Erythroblast (primary cell): ENCODE results near the gene TMEM271.

Experiments used
- DNase-seq, 2 experiments: peaks; one replicate each; lab custom pipeline; 2025; lab: John Stamatoyannopoulos, UW
- GATA1 ChIP-seq: IDR thresholded peaks from 2 replicates; pipeline ENCODE4 v1.6.1; 2011; ENCODE audit warnings: low read depth, mild to moderate bottlenecking, control low read depth, low read length, moderate library complexity
- POLR2A ChIP-seq: IDR thresholded peaks from 2 replicates; pipeline ENCODE4 v1.6.1; 2011; ENCODE audit warnings: mild to moderate bottlenecking, low read length

TMEM271 gene

DNA sequence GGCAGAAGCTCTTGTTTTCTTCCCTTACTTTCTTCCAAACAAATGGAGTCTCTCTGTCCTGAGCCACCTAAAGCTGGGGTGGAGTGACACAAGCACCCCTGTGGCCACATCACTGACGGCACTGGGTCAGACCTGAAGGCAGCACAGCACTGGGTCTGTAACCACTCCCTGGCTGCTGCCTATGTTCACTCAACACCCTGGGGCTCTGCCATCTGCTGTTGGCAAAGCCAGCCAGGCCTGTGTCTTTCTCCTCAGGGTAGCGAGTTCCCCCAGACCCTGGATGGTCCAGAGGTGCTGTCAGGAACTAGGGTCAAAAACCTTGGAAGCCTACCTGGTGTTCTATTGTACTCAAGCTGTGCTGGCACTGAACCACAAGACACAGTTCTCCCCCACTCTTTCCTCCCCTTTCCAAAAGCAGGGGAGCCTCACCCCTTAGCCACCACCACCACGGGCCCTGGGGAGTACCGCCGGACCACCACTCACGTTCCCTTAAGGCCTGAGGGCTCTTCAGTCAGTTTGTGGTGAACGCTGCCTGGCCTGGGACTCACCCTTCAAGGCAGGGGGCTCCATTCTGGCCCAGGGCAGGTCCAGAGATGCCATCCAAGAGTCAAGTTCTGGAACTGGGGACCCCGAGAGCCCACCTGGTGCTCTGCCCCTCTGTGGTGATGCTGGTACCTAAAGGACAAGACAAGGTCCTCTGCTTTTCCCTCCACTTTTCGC lies 31.5 kb downstream of the TMEM271 start:
- no peak for DNase-seq
- TF ChIP-seq POLR2A (no peak), GATA1 (no peak)

DNA sequence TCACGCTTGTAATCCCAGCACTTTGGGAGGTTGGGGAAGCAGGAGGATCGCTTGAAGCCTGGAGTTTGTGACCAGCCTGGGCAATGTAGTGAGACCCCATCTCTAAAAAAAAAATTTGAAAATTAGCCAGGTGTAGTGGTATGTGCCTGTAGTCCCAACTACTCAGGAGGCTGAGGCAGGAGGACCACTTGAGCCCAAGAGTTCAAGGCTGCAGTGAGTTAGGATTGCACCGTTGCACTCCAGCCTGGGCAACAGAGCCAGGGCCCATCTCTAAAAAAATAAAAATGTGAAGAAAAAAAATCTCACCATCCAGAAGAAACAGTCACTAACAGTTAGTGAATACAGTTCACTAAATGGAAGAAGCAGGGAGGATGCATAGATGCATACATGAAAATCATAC lies 34.8 kb downstream of the TMEM271 start:
- no peak for DNase-seq
- TF ChIP-seq GATA1 (no peak), POLR2A (no peak)

DNA sequence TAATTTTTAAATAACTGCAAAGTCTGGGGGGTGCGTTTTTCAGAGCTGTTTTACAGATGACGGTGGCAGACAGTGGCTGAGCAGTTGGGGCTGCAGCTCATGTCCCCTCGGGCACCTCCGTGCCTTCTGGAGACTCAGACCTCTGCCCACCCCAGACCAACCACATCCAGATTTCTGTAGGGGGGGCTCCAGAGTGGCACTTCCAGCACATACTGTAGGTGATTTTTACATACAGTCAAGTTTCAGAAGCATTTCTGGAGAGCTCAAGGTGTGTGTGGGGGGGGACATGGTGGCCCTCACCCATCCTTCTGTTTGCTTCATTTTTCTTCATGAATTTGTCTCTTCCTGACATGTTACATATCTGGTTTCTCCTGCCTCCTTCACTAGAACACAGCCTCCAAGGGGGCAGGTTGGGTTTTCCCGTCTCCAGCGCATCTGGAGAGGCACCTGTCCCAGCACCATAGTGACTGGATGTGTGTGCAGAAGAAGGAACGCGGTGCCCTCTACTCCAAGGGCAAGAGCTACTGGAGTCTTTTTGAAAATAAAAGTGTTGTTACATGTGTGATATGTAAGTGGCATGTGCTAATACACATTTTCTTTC lies 37.5 kb downstream of the TMEM271 start:
- no peak for DNase-seq
- TF ChIP-seq POLR2A (no peak), GATA1 (no peak)

DNA sequence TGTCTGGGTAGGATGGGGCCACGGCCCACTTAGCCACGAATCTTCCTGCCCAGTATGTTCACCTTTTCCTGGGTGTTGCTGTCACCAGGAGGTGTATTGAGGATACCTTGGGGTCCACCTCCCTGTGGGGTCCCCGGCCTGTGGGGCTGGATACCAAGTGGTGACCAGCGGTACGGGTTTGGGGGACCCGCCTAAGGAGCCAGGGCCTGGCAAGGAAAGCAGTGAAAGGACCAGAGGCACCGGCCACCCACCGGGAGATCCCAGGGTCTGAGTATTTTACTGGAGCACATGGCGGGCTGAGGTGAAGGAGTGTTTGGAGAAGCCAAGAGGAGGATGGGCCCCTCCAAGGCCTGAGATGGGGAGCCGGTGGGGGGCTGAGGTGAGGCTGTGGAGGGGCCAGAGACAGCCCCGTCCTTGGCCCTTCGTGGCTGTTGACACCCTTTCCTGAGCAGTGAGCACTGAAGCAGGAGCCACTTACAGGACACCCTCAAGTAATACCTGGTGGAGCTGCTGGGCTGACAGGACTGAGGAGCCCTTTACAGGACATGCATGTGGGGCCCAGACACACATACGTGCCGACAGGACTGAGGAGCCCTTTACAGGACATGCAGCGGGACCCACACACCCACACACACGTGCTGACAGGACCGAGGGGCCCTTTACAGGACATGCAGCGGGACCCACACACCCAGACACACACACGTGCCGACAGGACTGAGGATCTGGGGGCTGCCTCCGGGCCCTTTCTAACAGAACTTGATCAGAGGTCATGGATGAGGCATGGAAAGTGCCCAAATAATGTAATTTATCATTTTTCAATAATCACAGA lies 38.4 kb downstream of the TMEM271 start:
- no peak for DNase-seq
- TF ChIP-seq GATA1, result no peak
- no peak for TF ChIP-seq POLR2A

DNA sequence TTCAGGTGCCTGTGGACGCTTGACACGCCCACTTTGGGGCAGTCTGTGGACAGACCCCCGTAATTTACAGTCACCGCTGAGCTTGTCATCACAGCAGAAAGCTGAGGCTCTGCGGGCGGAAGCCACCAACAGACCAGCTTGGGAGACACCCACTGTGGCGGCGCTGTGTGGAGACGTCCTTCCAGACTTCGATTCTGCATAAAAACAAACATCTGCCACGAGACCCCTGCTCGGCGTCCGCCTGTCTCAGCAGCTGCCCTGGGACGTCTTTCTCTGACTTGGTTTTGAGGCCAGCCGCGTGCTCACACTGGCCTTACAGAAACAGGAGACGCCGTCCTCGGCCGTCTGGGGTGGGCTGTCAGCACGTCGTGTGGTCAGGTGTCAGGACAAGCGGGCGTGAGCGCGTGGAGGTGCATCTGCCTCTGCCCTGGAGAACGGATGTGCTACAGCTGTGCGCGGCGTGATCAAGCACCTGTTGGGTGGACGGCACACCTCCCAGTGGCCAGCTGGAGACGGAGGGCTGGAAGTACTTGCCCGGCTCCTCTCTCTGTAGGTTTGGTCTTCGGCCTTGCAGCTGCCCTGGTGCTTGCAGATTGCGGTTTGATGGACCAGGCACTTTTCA lies 39.6 kb downstream of the TMEM271 start:
- DNase-seq, result no peak

DNA sequence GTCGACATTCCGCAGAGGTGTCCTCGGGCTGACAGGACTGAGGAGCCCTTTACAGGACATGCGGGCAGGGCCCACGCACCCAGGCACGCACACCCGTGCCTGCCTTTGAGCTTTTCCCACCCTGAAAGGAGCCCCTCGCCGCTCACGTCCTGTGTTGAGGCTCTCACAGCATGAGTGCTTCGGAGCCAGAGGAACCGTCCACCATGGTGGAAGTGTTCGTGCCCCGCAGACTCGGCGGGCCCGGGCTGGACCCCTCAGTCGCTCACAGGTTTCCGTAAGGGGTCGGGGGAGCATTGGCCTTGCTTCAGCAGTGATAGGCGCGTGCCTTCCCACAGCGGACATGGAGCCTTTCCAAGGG lies 40.2 kb downstream of the TMEM271 start:
- TF ChIP-seq POLR2A (no peak), GATA1 (no peak)
- no peak for DNase-seq

More for the DNA sequence above, 39.6 kb downstream of the TMEM271 start:
- no peak for TF ChIP-seq GATA1
- TF ChIP-seq POLR2A, result no peak

DNA sequence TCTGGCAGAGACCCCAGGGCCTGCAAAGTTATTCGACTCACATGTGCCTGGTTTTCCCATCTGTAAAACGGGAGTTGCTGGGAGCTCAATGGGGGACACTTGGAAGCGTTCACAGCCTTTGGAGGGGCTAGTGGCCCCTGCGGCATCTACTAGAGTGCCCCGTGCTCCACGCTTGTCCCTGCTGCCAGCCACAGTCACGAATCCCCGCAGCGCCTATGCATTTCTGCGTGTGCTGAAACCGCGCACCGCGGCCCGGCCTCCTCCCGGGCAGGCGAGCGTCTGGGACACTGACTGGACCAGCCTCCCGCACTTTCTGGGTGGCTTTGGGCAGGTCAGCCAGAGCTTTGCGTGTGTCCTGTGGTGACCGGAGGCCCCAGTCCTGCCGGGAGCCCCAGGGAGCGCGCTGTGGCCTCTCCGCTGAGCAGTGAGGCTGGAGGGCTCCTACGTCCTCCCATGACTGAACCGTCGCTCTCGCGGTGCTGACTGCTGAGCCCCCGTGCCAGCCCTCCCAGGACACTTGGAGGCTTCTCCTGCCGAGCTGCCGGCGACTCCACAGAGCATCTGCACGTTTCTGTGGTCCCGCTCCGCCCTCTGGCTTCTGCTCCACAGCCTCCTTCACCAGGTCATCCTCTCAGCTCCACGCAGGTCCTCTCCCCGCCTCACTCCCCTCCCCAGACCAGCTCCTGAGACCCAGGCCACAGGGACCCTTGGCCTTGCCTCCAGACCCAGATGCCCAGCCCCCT lies 40.7 kb downstream of the TMEM271 start:
- TF ChIP-seq POLR2A (no peak), GATA1 (no peak)
- no peak for DNase-seq

DNA sequence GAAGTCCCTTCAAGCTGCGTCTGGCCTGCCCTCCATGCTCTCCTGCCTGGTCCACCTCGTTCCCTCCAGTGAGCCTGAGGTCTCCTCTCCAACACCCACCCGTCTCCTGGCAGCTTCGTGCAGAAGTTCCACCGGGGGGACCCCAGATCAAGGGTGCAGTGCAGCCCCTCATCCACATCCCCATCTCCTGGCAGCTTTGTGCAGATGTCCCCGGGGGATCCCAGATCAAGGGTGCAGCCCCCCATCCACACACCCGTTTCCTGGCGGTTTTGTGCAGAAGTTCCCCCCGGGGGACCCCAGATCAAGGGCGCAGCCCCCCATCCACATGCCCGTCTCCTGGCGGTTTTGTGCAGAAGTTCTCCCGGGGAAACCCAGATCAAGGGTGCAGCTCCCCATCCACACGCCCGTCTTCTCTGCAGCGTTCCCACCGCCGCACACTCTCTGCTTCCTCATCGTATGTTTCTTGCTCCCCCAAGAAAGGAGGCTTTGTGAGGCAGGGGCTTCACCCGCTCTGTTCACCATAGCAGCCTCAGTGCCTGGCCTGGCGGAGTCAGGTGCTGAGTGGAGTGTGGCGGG lies 41.4 kb downstream of the TMEM271 start:
- no peak for DNase-seq
- TF ChIP-seq POLR2A (no peak), GATA1 (no peak)

DNA sequence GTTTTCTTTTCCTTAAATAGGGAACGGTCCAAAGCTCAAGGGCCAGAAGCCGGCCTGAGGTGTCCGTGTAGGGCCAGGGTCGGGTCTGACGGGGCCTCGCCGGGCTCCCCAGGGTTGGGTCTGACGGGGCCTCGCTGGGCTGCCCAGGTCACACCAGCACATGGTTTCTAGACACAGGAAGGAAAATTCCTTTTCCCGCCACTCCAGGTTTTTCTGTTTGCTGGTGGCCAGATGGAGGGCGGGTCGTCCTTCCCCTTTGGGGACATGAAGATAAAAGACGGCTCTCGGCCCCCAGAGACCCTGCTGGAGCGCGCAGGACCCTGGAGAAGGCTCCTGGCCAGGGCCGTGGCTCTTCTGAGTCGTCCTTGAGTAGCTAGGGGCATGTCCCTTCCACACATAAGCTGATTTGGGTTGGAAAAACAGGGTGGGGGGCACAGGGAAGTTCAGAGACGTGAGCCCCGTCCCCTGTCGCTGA lies 42.0 kb downstream of the TMEM271 start:
- no peak for TF ChIP-seq GATA1
- TF ChIP-seq POLR2A, result no peak
- no peak for DNase-seq

DNA sequence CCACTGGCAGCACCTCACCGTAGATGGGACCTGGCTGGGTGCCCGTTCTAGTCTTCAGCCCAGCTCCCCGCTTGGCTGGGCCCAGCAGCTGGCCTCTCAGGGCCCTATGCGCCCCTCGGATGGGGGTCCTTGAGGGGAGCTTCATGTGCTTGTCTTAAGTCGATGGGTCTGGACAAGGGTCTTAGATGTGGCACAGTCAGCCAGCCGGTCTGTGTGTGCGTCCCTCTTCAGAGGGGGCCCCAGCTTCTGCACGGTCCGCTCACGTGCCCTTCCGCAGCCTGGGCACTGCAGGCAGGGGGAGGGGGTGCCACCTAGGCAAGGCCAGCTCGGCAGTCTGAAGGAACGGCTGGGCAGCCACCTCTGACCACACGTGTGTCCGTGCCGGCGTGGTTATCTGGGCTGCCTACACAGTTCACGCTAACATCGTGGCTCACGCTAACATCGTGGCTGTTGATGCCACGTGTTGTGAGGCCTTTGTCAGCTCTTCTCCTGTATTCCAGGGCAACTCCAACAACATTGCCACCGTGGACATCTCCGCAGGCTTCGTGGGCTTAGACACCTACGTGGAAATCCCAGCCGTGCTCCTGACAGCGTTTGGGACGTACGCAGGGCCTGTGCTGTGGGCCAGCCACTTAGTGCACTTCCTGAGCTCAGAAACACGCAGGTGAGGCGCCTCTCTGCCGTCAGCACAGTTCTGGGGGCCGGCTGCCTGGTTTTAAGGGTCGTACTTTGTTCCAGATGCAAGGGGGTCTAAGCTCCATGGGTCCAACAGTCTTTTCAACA lies 42.6 kb downstream of the TMEM271 start:
- TF ChIP-seq POLR2A, result no peak
- TF ChIP-seq GATA1, result no peak
- DNase-seq, result no peak

DNA sequence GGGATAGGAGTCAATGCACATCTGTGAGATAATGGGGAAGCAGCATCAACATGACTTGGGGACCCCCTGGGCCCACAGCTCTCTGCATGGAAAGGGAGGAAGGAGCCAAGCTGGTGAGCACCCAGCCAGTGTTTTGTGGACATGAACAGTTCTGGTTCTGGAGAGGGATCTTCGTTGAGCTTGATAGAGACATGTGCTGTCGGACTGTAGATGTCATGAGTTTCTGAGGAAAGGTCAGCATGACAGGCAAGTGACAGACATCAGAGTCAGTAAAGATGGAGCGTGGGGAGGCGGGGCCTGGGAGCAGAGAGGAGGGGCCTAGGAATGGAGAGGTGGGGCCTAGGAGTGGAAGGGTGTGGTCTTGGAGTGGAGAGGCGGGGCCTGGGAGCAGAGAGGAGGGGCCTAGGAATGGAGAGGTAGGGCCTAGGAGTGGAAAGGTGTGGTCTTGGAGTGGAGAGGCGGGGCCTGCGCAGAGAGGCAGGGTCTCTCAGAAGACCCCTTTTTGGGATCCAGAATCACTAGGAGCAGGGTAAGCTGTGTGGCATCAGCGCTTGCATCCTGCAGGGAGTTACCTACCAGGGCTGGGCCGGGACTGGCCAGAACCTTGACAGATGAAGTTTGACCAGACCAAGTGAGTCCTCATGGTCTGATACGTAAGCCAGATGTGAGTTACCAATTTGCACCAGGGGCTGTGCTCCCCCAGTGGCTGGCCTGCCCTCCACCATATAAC lies 43.3 kb downstream of the TMEM271 start:
- no peak for TF ChIP-seq POLR2A
- TF ChIP-seq GATA1, result no peak
- DNase-seq, result peak in 1 of 2 experiments; percentile 18
